Kidney epithelial cell (primary cell): ENCODE data around the gene MVK. TPM values are rescaled to one million over a fixed set of nuclear protein-coding genes. Genes with fewer than 3 reads are reported as not detected.

ENCODE experiments used
- DNase-seq: peaks from one replicate; pipeline ENCODE4 v3.0.0-alpha.2; 2010; ENCODE audit warnings: low read depth
- H3K27me3 ChIP-seq: 2 replicates; pipeline ENCODE4 v1.6.0; 2011; ENCODE audit warnings: low read length; ENCODE audit not compliant: control insufficient read depth, insufficient read depth
- H3K36me3 ChIP-seq: 2 replicates; pipeline ENCODE4 v1.5.1; 2011; ENCODE audit warnings: low read length; ENCODE audit not compliant: control insufficient read depth, insufficient read depth
- H3K4me3 ChIP-seq: 2 replicates; pipeline ENCODE4 v1.5.1; 2011; ENCODE audit warnings: low read depth, mild to moderate bottlenecking, control low read depth, low read length
- CTCF ChIP-seq: IDR thresholded peaks from 2 replicates; pipeline ENCODE4 v1.5.1; 2011; ENCODE audit warnings: mild to moderate bottlenecking, moderate library complexity, low read length, control low read depth, inconsistent platforms; ENCODE audit not compliant: insufficient read depth, poor library complexity, severe bottlenecking
- total RNA-seq: library from RNA; depleted of rRNA; stranded (reverse); fragments of >200 nt; gene quantifications from 2 replicates; pipeline ENCODE4 v1.2.3, GENCODE V29; 2015

The MVK gene
- total RNA-seq, 1 donor from 2014 or later = 25.4 TPM

GRCh38 chr12:109621901-109622364, 48.3 kb downstream of the MVK start:
- Histone ChIP-seq H3K27me3 (peaks cover 17% of the 10 kb centered on the region), H3K4me3 (no peak overlapping the region), H3K36me3 (no peaks in the 10 kb centered on the region)
- no peak for TF ChIP-seq CTCF
- DNase-seq = no peak

- no peak for DNase-seq
- TF ChIP-seq CTCF = no peak
- Histone ChIP-seq H3K36me3 (no peaks in the 10 kb centered on the region), H3K4me3 (no peak overlapping the region), H3K27me3 (peaks cover 23% of the 10 kb centered on the region)
Measured at GRCh38 chr12:109624467-109624866, 50.9 kb downstream of the MVK start.

- no peak for DNase-seq
- H3K36me3 ChIP-seq = no peaks in the 10 kb centered on the region
Measured at GRCh38 chr12:109625131-109625559, 51.6 kb downstream of the MVK start.

GRCh38 chr12:109625749-109626377, 52.3 kb downstream of the MVK start:
- peaks cover 26% of the 10 kb centered on the region for H3K27me3 ChIP-seq
- TF ChIP-seq CTCF = no peak
- DNase-seq = no peak
- H3K36me3 ChIP-seq = no peaks in the 10 kb centered on the region
- no peak overlapping the region for H3K4me3 ChIP-seq

More at GRCh38 chr12:109625131-109625559, 51.6 kb downstream of the MVK start:
- no peak for TF ChIP-seq CTCF
- Histone ChIP-seq H3K4me3 (no peak overlapping the region), H3K27me3 (peaks cover 23% of the 10 kb centered on the region)

- no peak for DNase-seq
- Histone ChIP-seq H3K4me3 (no peak overlapping the region), H3K36me3 (no peaks in the 10 kb centered on the region), H3K27me3 (peaks cover 28% of the 10 kb centered on the region)
- no peak for TF ChIP-seq CTCF
Measured at GRCh38 chr12:109626378-109627115, 53.0 kb downstream of the MVK start.
